COR-L47 (cell line): ENCODE measurements around the gene KLHL26.

ENCODE experiments used
- DNase-seq: peaks from one replicate; lab custom pipeline; 2025; lab: John Stamatoyannopoulos, UW

Gene KLHL26

DNA sequence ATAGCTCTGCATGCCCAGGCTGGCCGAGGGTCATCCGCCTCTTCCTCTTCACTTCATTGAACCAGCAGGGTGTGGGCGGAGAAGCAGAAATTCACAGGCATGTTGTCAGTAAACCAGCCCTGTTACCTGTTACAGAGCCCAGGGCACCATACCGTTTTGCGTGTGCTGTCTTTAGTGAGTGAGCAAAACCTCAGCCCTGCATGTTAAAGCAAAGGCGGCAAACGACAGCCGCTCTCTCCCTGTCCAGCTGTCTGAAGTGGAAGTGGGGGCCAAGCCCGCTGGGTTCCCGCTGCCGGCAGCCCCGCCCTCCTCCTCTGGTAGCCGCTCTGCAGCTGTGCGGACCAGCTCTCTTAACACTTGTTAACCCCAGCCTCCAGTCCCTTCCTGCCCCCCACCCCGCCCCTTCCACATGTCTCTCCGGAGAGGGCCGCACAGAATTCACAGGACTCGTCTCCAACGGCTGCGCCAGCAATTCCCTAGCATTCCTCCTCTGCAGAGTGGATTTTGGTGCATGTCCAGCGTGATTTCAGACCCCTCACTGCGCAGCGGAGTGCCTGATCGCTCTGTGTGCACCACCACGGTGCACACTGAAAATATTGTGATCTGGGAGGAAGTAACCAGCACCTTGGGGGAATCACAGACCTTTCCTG lies 12.7 kb downstream of the KLHL26 start:
- DNase-seq = no peak

DNA sequence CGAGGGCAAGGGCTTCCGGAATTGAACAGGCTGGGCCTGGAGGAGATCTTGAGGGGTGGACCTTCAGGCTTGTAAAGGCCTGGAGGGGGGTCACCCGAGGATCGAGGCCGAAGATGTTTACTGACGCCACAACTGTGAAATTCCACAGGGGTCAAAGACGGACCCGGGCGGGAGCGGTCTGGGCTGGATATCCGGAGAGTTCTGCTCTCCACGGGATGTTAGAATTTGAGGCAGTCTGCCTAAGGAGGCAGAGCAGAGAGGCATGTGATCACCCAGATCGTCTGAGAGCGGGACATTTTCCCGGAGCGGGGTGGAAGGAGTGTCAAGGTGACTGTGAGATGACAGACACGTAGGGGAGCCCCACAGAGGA lies 13.2 kb downstream of the KLHL26 start:
- DNase-seq = no peak

DNA sequence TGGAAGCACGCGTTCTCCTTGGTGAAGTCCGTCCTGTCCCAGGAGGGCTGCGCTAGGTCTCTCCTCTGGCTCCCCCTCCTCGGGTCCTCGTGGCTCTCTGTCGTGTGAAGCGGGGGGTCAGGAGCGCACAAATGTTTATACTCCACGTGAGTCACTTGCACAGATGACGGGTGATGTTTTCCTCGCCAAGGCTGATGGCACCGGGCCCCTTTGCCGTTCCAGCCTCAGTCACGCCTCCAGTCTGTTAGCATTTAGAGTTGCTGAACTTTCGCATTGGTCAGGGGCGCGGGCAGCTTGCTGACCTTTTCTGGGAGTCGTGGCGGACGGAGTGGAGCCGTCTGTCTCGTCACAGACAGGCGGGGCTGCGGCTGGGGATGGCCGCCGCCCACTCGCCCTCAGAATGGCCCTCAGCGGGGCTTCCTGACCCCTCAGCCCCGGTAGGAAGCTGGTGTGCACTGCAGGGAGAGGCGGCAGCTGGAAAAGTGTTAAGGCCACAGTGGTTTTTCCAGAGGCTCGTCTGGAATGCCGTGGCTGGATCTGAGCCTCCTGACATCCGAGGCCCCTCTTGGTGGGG lies 13.7 kb downstream of the KLHL26 start:
- DNase-seq = no peak

DNA sequence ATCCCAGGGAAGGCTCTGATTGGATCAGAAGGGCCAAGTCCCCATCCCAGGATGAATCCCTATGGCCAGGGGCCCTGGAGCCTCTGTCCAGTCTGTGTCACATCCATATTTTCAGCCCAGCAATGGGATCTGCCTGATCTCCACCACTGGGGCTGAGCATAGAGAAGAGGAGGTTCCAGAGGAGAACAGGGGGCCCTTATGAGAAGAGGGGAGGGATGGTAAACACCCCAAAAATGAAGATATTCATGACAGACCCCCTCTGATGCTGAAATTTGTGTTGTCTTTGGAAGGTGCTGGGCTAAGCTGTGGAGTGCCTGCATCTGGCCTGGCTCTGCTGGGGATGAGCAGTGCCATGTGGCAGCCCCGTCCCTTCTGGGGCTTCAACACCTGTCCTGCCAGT lies 14.5 kb downstream of the KLHL26 start:
- no peak for DNase-seq

DNA sequence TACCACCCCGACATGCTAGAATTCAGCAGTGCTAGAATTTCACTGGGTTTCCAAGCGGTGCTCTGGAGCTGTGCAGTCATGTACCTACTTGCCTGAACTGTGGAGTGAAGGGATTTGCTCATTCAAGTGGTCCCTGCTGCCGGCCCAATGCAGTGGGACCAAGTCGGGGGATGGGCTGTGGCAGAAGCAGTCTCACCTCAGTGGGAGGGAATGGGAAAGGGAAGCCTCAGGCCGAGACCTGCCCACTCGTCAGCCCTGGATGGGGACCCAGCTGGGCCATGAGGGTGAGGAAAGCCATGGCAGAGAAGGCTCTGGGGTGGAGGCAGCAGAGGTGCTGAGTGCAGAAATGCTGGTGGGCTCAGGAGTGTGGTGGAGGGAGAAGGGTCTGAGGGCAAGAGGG lies 14.9 kb downstream of the KLHL26 start:
- DNase-seq = no peak

DNA sequence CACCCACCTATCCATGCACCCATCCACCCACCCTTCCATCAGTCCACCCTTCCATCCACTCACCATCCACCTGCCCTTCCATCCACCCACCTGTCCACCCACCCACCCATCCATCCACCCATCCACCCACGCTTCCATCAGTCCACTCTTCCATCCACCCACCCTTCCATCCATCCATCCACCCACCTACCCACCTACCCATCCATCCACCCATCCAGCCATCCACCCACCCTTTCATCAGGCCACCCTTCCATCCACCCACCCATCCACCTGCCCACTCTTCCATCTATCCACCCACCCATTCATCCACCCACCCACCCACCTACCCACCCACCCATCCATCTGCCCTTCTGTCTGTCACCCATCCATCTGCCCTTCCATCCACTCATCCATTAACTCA lies 17.0 kb downstream of the KLHL26 start:
- DNase-seq = no peak

DNA sequence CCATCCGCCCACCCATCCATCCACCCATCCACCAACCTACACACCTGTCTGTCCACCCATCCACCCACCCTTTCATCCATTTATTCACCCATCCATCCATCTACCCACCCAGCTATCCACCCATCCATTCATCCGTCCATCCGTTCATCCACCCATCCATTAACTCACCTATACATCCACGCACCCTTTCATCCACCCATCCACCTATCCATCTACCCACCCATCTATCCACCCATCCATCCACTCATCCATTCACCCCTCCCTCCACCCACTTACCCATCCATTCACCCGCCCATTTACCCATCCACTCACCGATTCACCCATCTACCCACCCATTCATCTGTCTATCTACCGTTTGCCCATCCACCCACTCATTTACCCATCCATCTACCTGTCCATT lies 17.6 kb downstream of the KLHL26 start:
- DNase-seq = no peak

DNA sequence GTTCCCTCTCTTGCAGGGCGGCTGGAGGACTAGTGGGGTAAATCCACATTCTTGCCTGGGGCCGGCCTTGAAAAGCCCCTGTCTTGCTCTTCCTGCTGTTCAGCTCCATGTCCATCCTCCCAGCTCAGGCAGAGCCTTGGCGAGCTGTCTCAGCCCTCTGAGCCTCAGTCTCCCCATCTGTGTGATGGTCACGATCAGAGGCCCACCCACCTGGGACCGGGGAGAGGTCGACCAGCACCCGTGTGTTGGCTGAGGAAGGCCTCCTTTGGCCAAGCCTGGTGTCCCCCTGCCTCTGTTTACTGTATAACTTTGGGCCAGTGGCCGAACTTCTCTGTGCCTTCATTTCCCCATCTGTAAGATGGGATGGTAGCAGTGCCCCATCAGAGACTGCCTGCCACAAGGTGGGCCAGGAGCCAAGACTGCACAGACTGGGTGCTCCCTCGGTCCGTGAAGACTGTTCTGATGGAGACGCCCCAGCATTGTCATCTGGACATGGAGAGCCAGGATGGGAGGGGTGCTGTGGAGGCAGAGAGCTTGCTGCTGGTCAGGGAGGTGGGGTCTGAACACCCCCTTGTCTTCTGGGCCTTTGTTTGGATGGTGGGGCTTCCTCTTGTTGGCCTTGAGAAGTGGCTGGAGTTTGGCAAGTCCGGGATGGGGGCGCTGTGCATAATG lies 18.5 kb downstream of the KLHL26 start:
- DNase-seq = no peak

DNA sequence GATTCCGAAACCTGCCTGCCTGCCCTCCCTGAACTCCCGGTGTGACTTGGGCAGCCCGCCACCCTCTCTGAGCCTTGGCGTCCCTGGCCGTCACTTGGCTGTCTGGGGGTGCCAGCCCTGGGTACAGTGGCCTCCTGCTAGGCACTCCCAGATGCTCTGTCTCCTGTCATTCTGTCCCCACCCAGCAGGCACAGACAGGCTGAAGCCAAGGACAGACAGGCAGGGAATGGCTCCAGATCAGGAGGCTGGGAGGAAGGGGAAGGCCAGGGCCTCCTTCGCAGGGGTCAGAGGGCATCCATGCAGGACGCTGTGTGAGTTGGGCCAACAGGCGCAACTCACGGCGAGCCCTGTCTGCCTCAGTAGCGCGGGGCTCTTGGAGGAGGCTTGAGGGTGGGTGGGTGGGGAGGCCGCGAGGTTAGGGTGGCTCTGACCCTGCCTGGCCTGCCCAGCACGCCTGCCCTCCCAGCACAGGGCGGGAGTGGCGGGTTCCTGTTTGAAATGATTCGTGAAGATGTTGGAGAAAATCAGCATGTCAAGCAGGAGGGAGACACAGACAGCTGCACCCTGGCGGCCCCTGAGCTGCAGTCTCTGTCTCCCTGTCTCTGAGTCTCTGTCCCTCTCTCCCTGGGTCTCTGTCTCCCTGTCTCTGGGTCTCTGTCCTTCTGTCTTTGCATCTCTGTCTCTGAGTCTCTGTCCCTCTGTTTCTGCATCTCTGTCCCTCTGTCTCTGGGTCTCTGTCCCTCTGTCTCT lies 19.7 kb downstream of the KLHL26 start:
- DNase-seq = no peak

DNA sequence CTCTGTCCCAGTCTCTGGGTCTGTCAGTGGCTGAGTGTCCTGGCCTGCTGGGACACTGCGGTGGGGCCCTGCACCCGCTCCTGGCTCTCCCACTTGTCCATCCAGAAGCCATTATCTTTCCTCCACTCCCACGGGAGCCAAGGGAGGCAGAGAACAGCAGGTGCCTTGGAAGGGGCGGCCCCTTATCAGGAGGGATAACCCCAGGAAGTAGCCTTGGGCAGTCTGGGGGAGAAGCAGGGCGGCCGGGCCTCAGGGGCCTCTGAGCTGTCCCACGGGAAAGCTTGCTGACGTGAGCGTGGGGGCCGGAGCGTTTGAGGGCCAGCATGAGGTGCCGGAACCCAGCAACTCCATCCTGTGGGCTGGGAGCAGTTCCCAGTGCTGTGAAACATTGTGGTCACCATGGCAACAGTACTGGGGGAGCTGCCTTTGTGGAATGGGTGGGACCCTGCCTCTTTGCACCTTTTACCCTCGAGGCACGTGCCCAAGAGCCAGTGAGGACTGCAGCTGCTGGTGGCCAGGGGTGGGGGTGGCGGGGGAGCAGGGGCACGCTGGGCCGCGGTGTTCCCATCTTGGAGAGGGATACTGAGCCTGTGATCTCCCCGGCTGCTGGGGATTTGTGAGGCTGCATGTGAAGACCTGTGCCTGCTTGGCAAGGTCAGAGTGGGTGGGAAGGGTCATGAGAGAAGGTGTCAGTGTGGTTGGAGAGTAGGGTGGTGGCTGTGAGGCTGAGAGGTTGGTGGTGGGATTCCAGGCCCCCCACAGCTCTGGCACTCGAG lies 20.9 kb downstream of the KLHL26 start:
- no peak for DNase-seq

DNA sequence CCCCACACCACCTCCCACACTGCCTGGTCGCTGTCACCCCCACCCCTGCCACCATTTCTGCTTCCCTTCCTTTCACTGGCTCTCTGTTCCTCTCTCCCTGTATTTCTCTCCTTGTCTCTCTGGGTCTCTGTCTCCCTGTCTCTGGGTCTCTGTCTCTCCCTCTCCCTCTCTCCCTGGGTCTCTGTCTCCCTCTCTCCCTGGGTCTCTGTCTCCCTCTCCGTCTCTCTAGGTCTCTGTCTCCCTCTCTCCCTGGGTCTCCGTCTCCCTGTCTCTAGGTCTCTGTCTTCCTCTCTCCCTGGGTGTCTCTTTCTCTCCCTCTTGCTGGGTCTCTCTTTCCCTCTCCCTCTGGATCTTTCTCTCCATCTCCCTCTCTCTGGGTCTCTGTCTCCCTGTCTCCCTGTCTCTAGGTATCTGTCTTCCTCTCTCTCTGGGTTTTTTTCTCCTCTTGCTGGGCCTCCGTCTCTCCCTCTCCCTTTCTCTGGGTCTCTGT lies 21.6 kb downstream of the KLHL26 start:
- no peak for DNase-seq

DNA sequence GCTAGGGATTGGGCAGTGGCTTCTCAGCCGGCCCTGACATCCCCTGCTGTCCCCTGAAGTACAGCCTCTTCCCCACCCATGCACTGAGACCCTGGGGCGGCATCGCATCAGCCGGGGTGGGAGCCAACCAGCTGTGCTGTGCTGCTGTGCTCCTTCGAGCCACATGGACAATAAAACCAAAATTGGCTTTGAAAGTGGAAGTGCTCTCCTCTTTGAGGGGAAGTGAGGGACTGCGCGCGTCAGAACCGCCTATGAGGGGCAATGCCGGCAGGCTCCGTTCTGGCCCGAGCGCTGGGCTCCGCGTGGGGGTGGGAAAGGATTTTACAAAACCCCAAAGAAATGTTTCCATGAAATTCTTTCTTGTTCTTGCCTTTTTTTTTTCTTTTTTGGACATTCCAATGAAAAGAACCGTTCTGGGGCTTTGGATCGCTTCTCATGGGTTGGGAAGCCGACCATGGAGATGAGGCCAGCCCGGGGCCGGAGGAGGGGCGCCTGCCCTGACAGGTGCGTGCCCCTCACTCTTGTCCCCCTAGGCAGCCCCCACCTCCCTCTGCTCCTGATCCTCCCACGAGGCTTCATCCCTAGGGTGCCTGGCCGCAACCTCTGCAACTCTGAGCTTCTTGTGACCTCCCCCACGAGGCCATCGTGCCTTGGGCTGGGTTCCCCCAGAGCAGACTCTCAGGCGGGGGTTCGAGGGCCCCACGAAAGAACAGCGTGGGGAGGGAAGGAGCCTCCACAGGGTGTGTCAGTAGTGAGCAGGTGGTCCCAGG lies 22.6 kb downstream of the KLHL26 start:
- DNase-seq = no peak

DNA sequence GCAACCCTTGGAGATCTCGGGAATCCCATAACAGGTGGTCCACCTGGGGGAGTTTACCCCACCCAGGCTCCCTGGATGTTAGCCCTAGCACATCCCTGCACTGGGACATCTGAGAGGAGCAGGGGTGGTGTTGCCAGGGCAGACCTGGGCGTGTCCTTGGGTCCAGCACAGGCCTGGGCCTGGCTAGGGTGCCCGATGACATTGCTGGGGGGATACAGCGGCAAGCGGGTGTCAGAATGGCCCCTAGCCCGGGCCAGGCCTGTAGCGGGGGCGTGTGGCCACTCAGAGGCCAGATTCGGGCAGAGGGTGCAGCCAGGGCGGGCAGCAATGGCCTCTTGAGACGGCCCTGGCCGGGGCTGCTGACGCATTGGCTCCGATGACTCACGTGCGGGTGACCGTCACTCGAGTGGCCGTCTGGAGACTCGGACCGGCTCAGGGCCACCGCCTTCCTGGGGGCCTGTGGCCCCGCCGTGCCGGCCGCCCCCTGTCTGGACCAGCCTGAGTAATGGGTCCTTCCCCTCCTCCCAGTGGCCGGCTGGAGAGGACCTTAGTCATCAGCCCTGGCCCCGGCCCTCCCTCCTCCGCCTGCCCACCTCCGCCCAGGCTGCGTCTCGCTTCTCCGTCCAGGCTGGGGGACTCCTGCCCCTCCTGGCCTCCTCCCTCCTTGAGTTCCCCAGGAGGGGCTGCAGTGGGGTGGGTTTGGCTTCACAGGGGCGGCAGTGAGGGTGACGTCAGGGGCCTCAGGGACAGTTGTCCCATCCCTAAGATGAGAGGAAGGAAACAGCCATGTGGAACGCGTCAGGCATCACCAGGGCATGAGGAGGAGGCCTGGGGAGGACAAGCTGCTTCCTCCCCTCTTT lies 23.5 kb downstream of the KLHL26 start:
- no peak for DNase-seq

DNA sequence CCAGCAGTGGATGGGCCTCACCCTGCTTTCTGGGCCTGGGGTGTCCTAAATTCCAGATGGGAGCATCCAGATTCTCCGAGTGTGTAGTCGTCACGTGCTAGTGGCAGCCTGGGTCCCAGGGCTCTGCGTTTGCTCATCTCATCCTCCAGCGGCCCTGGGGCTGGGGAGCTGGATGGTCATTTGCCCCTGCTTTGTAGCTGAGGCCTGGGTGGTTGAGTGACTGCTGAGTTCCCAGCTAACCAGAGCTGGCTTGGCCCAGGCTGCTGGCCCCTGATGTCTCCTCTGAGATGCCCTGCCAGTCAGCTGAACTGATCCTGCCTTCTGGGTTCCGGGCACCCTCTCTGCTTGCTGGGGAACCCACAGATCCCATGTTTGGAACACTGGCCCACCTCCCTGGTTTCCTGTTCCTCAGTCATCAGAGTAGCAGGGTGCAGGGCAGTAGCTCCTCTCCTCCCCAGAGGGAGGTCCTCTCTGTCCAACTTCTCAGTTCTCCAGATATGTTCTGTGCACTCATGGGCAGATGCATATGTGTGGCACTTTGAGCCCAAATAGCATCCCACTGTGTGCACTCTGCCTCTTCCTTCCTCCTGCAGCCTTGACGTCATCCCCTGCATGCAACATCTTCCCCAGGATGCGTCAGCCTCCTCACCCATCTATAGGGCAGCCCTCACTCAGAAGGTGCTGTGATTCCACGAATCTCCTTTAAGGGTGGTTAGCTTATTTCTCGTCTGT lies 24.3 kb downstream of the KLHL26 start:
- no peak for DNase-seq

DNA sequence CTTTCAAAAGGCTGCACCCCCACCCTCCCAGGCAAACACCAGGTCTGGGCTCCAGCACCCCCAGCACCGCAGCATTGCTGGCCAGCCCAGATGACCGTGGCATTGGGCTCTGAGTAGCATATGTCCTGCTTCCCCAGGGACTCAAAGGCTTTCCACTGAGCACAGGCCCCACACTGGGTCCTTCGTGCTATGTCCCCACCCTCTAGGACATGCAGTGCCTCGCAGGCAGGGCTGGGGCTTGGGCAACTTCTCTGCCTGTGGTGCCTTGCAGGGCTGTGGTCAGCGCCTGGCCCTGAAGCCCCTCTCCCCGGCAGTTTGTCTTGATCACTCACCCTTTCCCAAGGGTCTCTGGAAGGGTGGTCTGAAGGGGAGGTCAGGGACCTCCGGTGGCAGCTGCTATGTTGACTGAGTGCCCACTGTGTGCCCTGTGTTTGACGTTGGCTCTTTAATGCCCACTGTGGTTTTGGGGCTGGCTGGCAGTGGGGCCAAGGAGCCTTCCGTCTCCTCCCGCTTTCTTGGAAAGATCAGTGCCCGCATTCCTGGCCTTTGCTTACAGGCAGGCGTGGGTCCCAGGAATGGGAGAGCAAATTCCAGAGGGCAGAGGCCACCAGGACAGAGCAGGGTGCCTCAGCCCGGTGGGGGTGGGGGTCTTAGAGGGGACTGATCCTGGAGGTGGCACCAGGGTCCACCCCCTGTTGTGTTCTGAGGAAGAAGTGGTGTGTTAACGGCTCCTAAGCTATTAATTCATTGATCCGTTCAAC lies 26.3 kb downstream of the KLHL26 start:
- no peak for DNase-seq

DNA sequence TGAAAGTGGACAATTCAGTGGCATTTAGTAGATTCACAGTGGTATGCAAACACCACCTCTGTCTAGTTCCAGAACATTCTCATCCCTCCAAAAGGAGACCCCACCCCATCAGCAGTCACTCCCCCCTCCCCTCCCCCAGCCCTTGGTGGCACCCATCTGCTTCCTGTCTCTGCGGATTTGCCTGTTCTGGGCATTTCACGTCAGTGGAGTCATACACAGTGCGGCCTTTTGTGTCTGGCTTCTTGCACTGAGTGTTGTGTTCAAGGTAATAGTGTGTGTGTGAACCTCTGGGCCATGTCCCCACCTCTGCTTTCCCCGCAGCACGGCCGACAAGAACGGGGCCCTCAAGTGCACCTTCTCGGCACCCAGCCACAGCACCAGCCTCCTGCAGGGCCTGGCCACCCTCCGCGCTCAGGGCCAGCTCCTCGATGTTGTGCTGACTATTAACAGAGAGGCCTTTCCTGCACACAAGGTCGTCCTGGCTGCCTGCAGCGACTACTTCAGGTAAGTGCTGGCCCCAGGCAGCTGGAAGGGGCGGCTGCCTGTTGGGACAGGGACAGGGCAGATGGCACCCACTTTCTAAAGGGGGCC lies 27.2 kb downstream of the KLHL26 start:
- no peak for DNase-seq

DNA sequence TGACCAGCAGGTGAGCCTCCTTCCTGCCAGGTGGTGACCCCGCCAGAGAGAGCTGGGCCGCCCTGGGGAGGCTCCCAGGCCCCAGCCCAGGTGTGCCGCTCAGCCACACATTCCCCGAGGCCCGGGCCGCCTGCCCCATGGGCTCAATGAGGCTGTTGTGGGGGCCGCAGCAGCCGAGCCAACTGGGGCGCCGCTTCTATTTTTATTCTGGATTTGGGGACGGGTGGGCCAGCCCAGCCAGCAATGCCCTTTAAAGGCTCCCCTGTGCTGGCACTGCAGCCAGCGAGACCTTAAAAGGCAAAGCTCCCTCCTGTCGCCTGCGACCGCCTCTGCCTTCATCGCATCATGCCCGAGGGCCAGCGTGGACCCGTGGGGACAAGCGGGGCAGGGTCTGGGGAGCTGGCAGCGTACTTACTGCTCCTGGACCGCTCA lies 29.0 kb downstream of the KLHL26 start:
- DNase-seq = no peak

DNA sequence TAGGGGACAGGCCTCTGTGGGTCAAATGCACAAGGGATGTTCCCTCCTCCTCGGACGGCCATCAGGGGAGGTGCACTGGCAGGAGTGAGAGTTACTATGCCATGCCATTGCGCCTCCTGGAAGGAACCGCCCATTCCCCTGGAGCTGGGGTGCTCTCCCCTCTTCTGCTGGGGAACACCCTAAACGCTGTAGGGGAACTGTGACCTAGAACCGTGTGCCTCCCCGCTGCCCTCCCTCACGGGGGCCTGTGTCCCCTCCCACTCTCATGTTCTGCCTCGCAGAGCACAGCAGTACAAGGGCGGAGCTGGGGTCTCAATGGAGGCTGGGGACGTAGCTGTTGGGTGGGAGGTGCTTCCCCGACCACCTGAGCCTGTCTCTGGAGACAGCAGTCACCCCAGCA lies 29.5 kb downstream of the KLHL26 start:
- no peak for DNase-seq
